GM21360 (cell line): ENCODE results near the gene NEUROD4.

ENCODE experiments used
- ATAC-seq: cut with Tn5 transposase; IDR thresholded peaks from one replicate; pipeline ENCODE4 v1.9.1; 2021; ENCODE audit warnings: mild to moderate bottlenecking, moderate library complexity; ENCODE audit not compliant: unreplicated experiment

Gene NEUROD4

DNA sequence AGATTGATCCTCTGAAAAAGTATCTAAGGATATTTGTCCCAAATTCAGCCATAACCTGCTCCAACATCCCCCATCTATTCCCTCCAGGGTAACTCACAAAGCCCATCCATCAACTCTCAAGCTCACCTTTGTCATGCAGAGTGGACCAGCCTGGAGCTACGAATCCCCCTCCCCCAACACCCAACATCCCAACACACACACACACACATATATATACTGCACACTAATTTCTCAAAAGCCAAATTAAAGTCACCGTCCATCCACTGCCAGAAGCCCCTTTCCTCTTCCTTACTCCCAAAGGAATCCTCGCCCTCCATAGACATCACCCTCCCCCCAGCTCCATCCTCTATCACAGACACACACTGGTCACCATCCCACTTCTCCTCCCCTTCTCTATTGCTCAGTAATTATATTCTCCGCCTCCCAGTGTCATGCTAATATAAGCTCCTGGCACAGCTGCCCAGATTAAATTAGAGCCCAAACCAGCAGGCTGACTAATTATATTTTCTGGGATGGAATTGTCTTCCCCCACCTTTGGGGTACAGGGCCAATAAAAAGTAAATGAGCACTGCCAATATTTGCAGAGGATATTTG, 21.7 kb upstream of the NEUROD4 start:
- ATAC-seq = no peak

DNA sequence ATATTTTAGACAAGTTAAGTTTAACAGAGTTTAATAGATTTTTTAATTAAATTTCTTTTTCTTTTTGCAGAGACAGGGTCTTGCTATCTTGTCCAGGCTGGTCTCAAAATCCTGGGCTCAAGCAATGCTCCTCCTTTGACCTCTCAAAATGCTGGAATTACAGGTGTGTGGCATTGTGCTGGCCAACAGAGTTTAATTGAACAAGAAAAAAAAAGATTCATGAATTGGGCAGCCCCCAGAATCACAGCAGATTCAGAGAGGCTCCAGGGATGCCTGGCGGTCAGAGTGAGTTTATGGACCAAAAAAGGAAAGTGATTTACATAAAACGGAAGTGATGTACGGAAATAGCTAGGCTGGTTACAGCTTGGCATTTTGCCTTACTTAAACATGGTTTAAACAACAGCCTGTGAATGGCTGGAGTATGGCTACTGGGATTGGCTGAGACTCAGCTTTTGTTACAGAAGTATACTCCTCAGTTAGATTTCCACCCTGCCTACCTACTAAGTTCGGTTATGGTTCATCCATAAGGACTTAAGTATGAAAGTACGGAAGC, 20.7 kb upstream of the NEUROD4 start:
- no peak for ATAC-seq

DNA sequence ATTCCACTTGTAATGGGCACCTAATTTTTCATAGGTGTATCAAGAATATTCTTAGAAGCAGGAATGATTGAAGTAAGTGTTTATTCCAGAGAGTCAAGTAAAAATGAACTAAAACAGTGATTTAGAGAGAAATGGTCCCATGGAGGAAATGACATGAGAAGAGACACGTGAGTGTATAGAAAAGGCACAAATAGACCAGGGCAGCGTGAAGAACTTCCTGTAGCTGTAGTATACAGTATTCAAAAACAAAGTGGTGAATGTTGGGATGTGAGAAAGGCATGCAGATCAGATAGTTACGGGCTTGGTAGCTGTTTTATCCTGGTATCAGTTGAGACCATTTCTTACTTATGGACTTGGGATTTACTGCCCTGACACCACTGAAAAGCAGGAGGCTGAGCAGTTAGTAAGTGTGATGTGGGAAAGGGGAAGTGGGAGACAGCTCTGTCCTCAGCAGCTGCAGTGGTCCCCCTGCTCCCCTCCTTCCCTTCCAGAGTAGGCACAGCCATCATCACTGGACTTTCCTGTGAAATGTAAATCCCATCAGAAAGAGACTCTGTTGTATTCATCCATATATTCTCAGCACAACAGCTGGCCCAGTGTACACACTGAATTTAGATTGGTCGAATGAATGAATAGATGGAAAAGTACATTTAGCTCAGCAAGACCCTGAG, 18.4 kb upstream of the NEUROD4 start:
- peak; percentile 43 for ATAC-seq

DNA sequence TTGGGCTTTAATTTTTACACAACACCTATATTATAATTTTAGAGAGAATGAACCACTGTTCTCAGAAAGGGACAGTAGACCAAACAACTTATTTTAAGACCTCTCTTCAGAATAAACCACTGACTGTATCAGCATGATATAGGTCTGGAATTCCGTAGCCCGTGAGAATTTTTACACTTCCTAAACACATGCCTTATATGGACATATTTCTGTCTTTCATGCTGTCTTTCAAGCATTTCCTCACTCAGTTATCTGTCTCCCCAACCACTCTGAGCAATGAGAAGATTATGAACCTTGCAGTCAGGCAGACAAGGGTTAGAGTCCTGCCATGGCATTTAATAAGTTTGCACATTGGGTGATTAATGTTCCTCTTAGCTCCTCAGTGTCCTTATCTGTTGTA, 17.4 kb upstream of the NEUROD4 start:
- ATAC-seq = no peak

DNA sequence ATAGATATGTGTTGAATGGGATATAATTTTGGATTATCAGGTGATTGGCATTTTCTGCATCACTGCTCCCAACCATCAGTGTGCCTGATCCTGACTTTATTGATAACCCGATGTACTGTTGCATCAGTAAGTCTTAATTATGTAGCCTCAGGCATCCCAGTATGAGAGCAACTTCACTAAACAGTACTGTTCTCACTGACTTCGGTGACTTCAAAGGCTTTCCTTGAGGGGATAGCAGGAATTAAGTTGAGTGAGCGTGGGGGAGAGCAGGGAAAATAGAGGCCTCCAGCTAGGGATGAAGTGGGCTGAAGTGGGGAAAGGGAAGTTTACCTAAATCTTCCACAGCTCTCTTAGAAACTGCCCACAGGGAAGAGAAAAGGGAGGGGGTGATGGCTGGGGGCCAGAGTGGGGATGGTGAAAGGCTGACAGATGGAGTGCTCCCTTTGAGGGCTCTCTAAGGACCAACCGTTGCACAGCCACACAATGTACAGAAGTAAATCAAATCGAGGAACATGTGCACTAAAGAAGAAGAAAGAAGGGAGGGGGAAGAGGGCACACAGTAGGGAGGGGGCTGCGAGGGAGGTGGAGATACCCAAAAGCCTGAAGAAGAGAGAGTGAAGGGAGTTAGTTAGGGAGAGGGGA, 10.7 kb upstream of the NEUROD4 start:
- ATAC-seq = no peak

DNA sequence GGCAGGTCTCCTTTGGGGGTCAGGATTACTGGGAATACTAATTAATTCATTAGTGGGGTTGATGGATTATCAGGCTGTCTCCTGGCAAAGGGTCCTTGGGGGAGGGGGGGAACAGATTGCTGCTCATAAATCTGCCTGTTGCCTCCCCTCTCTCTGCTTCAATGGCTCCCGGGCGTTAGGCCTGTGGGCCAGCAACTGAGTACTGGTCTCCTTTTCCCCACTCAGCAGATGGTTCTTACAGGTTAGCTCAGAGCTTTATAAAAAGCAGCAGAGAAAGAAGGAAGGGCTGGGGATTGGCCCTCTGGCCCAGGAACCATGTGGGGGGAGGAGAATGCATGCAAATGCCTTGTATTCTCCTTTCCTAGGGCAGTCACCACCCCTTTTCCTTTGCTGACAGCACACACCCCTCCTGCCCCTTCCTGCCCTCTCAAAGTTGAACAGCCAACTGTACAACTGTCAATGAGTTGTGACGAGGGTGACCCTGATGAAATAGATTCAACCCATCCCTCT, 2.3 kb upstream of the NEUROD4 start:
- no peak for ATAC-seq

DNA sequence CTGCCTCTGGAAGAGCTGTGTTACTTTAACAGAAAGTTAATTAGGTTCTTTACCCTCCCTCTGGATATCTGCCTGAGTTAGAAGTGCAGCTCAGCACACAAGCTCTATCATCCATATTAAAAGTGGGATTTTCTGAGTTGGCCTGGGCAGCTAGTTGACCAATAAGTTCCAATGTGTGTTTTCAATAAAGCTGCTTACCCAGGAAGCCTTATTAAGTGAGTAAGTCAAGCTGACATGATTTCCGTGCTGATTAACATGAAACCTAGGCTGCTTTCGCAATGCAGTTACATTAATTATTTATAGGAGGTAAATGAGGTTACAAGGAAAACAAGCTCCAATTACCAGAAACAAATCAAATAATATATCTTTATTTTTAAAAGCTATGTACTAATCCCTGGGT, 4.8 kb downstream of the NEUROD4 start:
- no peak for ATAC-seq

DNA sequence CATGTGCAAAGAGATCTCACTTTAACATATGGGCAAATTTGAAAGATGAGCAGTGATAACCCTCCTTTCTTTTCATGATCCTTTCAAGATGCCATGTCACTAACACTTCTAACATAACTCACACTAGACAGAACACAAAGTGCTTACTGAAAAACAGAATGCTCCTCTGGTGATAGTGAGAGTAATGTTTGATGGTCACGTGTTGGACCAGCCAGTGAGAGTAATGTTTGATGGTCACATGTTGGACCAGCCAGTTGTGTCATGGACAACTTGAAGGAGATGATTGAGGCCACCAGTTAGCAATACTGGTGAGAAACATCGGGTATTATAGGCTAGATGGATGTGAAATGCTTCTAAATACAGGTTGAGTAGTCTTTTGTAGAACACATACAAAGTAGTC, 5.7 kb downstream of the NEUROD4 start:
- no peak for ATAC-seq

DNA sequence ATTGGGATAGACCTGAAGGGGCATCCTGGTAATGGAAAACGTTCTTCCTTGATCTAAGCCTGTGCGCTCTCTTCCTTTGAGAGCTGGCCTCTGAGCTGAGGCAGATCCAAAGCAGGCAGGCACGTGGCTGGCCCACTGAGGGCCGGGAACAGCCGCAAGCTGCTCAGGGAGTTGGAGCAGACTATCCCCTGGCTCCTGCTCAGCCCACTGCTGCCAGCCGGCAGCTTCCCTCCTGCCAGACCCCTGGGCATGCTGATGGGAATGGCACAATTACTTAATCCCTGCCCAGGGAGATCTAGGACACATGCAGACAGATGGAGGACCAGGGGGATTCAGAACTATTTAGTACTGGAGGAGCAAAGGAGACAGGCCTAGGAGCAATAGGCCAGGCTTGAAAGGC, 14.4 kb downstream of the NEUROD4 start:
- ATAC-seq = no peak

DNA sequence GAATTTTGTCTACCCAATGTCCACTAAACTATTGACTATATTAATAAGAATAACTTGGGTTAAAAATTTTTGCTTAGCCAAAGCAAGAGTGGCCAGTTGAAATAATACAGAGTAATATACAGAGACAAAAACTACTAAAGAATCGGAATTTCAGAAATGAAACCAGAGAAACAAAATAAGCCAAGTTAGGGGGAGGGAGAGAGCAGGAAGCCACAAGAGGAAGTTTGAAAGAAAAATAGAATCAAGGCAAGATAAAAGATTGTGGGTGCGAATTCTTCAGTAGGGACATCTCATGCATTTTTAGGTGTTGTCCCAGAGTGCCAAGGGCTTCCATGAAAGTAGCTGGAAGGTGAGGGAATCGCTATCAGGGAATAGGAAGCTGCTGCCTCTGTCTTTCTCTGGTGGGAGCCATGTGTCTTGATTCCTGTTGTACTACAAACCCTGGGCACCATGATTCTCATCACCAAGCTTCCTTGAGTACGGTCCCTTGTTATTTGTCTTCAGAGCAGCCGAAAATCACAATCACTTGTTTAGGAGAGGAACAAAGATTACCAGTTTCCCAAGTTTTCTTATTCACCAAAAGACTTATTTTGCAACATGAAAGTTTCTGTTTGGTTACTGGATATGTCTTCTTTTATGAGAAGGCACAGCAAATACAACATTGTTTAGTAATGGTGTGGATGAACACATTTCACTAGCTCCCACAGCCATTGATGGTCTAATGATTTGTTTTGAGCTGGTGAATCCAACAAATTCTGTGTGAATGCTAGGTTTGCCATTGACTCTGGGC, 16.7 kb downstream of the NEUROD4 start:
- ATAC-seq = no peak

DNA sequence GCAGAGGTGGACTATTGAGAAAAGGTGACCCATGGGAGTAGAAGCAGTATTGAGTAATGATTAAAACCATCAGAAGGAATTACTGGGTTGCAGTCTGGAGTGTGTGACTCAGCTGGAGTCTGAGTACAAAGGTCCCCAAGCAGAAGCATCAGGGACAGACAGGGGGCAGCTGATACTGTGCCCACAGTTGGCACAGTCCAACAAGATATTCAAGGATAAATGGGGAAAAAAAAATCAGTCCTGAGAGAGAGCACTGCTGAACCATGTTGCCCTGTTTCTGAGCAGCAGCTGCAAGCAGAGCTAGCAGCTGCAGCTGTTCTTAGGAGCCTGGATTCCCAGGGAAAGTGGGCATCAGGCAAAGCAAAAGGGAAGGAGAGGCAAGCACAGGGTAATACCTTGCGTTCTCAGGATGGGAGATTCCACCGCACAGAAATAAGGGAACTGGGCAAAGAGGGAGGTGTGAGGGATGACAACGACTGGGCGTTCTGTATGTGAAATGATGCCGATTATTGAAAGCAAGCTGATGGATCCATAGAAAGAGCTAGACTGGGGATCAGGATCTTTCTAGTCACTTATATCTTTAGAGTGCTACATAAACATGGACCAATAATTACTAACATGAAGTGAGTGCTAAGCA, 17.7 kb downstream of the NEUROD4 start:
- no peak for ATAC-seq

DNA sequence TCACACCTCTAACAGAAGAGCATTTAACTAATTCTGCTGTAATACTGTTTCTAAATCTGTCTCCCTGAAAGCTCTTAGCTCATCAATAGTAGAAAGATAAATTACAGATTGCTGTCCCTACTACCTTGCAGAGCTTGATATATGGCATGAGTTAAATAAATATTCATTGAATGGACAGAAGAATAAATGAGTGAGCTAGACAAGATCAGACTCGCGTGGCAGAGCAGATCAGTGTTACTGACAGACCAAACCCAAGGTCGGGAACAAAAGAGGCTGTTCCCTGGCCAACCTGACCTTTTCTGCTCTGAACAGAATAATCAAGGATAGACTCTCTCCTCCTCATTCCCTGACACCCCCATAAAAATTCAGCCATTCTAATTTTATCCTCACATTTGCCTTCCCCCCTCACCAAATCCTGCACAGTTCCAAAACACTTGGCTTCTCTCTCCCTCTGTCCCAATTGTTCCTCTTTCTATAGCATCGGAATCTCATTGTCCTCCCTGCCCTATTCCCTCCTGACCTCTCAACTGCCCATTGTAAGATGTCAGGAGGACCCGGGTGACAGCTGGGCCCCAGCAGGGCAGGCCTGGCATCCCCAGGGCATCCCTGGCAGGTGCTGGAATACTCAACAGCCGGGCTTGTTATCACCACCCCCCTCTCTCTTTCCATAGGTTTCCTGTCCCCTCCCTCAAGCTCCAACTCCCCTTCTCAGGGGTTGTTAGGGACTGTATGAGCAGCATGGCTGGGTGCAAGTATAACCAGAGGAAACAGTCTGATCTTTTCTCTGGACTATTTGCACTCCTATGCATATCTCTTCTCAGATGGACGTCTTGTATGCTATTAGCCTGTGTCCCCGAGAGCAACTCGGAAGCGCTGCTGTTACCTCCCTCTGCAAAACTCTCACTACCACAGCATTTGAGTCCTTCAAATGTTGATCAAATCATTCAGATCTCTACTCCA, 19.9 kb downstream of the NEUROD4 start:
- ATAC-seq = no peak

DNA sequence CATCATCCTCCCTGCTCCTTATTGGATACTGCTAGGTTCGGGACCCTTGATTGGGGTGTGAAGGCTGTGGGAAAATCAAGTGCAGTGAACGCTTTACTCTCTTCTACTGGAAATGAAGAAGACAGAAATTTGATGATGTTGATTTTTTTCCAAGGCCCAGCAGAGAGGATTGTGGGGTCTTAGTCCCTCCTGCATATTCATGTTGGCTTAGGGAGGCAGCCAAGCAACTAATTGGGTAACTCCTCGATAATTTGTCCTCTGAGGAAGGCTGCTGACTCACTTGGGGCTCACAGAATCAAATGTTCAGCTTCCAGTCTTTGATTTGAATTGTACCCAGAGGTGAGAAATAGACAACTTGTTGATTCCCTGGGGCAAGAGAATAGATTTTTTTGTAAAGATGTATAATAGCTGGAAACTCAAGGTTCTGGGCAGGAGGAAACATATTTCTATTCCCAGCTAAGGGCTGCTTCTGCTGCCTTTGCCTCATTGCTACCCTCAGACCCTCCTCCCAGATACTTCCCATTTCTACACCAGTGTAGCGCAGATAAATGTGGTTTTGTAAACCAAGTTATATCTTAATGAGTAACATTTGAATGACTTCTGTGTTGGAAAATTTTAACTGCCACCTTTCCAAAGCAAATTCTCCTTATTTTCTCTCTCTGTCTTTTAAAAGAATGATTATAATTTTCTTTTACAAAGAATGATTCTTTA, 21.7 kb downstream of the NEUROD4 start:
- no peak for ATAC-seq

DNA sequence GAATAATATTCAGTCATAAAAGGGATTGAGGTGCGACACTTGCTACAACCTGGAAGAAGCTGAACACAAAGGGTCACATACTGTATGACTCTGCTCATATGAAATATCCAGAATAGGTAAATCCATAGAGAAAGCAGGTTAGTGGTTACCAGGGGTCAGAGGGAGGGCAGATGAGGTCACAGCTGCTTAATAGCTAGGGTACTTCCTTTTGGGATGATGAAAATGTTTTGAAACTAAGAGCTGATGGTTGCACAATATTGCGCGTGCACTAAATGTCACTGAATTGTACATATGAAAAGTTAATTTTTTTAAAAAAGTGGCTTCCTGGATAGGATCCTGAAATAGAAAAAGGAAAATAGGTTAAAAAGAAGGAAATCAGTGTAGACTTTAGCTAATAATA, 23.8 kb downstream of the NEUROD4 start:
- ATAC-seq = no peak

DNA sequence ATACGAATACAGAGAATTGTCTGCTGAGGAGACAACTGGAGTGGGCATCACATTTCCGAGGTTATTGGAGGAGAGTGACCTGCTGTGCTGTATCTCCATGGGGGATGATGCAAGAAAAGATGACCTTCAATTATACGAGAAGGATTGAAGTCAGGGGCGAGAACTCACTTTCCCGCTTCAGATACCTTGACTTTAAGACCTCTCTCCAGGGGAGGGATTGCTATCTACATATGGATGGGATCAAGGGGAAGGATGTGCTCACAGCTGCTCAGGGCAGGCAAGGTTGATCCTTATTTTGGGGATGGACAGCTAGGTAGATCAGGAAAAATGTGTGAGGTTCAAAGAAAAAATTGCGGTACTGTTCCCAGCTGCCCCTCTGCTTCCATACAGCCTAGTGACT, 24.4 kb downstream of the NEUROD4 start:
- ATAC-seq = no peak

DNA sequence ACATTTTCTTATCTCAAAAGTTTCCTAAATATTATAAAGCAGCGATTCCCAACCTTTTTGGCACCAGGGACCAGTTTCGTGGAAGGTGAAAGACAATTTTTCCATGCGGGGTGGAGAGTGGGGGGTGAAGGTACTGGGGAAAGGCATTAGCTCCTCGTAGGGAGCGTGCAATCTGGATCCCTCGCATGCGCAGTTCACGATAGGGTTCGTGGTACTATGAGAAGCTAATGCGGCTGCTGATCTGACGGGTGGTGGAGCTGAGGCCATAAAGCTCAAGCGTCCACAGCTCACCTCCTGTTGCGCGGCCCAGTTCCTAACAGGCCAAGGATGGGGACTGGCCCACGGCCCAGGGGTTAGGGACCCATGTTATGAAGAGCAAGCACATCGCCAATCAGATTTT, 29.9 kb downstream of the NEUROD4 start:
- no peak for ATAC-seq

DNA sequence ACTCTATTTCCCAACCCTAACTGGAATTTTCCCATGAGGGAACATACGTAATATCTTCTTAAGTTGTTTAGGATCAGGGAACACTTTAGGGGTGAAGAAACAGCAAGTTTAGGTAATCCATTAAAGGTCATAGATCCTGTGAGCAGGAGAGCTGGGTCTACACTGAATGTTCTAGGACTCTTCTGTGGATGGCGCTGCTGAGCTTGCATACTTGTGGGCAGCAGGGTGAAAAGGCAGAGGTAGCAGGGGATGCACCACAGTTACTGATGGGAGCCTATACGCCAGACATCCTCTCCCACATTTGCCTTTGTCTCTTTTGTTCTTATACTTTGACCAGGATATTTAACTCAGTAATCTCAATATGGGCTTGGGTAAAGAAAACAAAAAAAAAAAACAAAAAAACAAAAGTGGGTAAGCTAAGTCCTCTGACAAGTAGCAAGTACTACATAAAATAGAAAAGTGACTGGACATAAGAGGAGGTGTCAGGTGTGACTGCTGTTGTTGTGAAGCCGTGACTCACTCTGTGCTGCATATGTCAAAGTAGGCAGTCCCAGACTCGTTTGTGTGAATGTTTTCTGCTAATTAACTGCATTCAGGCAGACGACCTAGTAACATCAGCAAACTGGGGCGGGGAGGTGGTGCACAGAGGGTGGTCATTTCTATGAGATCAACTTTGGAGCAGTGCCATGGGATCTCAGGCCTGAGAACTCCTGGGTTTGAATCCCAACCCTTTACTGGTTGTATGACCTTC, 31.6 kb downstream of the NEUROD4 start:
- no peak for ATAC-seq

DNA sequence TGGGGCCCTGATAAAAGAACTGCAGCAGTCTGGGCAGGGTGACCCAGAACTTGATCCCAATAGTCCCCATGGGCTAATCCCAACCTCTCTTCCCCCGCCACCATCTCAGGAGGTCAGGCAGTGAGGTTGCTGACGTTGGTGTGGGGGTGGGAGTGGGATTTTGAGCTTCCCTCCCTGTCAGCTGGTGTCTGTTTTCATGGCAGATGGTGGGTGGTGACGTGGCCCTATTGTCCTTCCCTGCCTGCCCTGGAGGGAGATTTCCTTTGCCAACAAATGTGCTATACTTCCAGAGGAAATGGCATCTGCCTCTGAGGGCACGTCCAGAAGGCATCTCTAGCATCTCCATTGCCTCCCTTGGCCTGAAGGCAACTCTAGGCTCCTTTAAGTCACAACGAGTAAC, 37.7 kb downstream of the NEUROD4 start:
- no peak for ATAC-seq
